RWPE1 (cell line): ENCODE data around the gene MRPS18B.
A peak's percentile ranks its signal among the peaks of the same experiment; 100 is the strongest.
"Not testable (repeated sequence)": the region's sequence is repeated elsewhere in the genome, so short reads cannot be mapped to it uniquely, and the experiment has no call there.

Source experiments
- CTCF ChIA-PET: fragments of 350-600 bp; sonication (Branson Sonifier 250); formaldehyde crosslinking; extraction: SDS; loops from one replicate; lab custom pipeline; 2021; lab: Yijun Ruan, JAX
- POLR2A ChIA-PET: fragments of 400-600 bp; formaldehyde crosslinking; extraction: SDS; loops from one replicate; lab custom pipeline; 2020; ENCODE audit warnings: antibody characterized with exemption; ENCODE audit not compliant: low non-redundant PET; lab: Yijun Ruan, JAX
- DNase-seq: peaks from one replicate; pipeline ENCODE4 v3.0.0; 2012; ENCODE audit warnings: low spot score
- H3K27ac ChIP-seq: fragments of 450-650 bp; 2 replicates; pipeline ENCODE4 v1.5.1; 2017
- TF ChIP-seq, protein P1 (sequence below): fragments of 450-650 bp; conservative IDR thresholded peaks from 2 replicates; pipeline ENCODE4 v1.5.1; 2017; ENCODE audit warnings: low read depth, mild to moderate bottlenecking

MRPS18B gene

DNA sequence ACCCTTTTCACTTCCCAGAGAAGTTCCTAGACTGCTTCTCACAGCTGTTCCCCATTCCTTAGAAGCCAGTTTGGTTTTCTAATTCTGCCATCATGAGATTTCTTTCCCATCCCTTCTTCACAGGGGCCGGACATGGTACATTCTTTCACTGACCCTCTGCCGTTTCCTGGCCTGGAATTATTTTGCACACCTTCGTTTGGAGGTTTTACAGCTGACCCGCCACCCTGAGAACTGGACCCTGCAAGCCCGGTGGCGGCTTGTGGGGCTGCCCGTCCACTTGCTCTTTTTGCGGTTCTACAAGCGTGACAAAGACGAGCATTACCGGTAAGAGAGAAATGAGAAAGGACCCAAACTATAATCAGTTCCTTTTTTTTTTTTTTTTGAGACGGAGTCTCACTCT is 33.5 kb downstream of the MRPS18B start:
- DNase-seq, result no peak
- H3K27ac ChIP-seq, result 0 out of 2 replicates have a peak overlapping the region, but pooled peaks have one; percentile 12
- ChIA-PET POLR2A (no interaction called here), CTCF (interaction anchor here (0.7 kb wide), 2 partner anchors 29 to 226 kb away, joined by 4 read pairs; no protein-coding TSS in a partner anchor)
- TF ChIP-seq, protein P1, sequence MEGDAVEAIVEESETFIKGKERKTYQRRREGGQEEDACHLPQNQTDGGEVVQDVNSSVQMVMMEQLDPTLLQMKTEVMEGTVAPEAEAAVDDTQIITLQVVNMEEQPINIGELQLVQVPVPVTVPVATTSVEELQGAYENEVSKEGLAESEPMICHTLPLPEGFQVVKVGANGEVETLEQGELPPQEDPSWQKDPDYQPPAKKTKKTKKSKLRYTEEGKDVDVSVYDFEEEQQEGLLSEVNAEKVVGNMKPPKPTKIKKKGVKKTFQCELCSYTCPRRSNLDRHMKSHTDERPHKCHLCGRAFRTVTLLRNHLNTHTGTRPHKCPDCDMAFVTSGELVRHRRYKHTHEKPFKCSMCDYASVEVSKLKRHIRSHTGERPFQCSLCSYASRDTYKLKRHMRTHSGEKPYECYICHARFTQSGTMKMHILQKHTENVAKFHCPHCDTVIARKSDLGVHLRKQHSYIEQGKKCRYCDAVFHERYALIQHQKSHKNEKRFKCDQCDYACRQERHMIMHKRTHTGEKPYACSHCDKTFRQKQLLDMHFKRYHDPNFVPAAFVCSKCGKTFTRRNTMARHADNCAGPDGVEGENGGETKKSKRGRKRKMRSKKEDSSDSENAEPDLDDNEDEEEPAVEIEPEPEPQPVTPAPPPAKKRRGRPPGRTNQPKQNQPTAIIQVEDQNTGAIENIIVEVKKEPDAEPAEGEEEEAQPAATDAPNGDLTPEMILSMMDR, result no peak

GRCh38 chr6:30654798-30655742 is 37.4 kb downstream of the MRPS18B start:
- ChIA-PET POLR2A (no interaction called here), CTCF (interaction anchor here (0.6 kb wide), 1 partner anchor 15 kb away, joined by 3 read pairs; no protein-coding TSS in a partner anchor)
- TF ChIP-seq, protein P1, result no peak
- peak overlapping the region; percentile 7; the same call in 1 of the 2 replicates for H3K27ac ChIP-seq
- DNase-seq, result no peak

GRCh38 chr6:30655743-30656094 is 38.1 kb downstream of the MRPS18B start:
- CTCF ChIA-PET, result interaction anchor here (0.6 kb wide), 1 partner anchor 14 kb away, joined by 3 read pairs; no protein-coding TSS in a partner anchor
- DNase-seq, result no peak

GRCh38 chr6:30656513-30656912 is 38.9 kb downstream of the MRPS18B start:
- DNase-seq, result no peak
- ChIA-PET CTCF (interaction anchor here (0.5 to 0.7 kb wide), 2 partner anchors 10 to 431 kb away, joined by 3 read pairs; no protein-coding TSS in a partner anchor), POLR2A (no interaction called here)
- 0 out of 2 replicates have a peak overlapping the region, but pooled peaks have one; percentile 9 for H3K27ac ChIP-seq
- TF ChIP-seq, protein P1, result no peak

More at GRCh38 chr6:30655743-30656094, 38.1 kb downstream of the MRPS18B start:
- TF ChIP-seq, protein P1, result no peak
- POLR2A ChIA-PET, result no interaction called here
- no peak overlapping the region for H3K27ac ChIP-seq

- H3K27ac ChIP-seq, result no peak overlapping the region
- no peak for DNase-seq
- CTCF ChIA-PET, result no interaction called here
- TF ChIP-seq, protein P1, result no peak
- POLR2A ChIA-PET, result no interaction called here
Observed at GRCh38 chr6:30657454-30657853, 39.8 kb downstream of the MRPS18B start.

- H3K27ac ChIP-seq, POLR2A ChIA-PET, DNase-seq: not testable (repeated sequence)
- CTCF ChIA-PET, result interaction anchor here (0.7 kb wide), 1 partner anchor 41 kb away, joined by 3 read pairs; no protein-coding TSS in a partner anchor
Observed at GRCh38 chr6:30657922-30658321, 40.3 kb downstream of the MRPS18B start.
